Endothelial cell (in vitro differentiated cells): ENCODE data around the gene NBAS. TPM values are rescaled to one million over a fixed set of nuclear protein-coding genes. Genes with fewer than 3 reads are reported as not detected.

Experiments used
- DNase-seq: peaks from one replicate; pipeline ENCODE4 v3.0.0; 2021; ENCODE audit warnings: low spot score
- H3K27ac Mint-ChIP-seq: one replicate; pipeline ENCODE4 v1.8.0; 2021; ENCODE audit warnings: mixed read lengths, inconsistent platforms; ENCODE audit not compliant: unreplicated experiment
- H3K27me3 Mint-ChIP-seq: one replicate; pipeline ENCODE4 v1.8.0; 2021; ENCODE audit warnings: mild to moderate bottlenecking, moderate library complexity, mixed read lengths, inconsistent platforms; ENCODE audit not compliant: unreplicated experiment
- H3K36me3 Mint-ChIP-seq: one replicate; pipeline ENCODE4 v1.8.0; 2021; ENCODE audit warnings: mild to moderate bottlenecking, low read depth, mixed read lengths, inconsistent platforms; ENCODE audit not compliant: unreplicated experiment
- H3K4me1 Mint-ChIP-seq: one replicate; pipeline ENCODE4 v1.8.0; 2021; ENCODE audit warnings: mild to moderate bottlenecking, mixed read lengths, inconsistent platforms; ENCODE audit not compliant: unreplicated experiment
- H3K4me3 Mint-ChIP-seq: one replicate; pipeline ENCODE4 v1.8.0; 2021; ENCODE audit warnings: mild to moderate bottlenecking, mixed read lengths, inconsistent platforms; ENCODE audit not compliant: unreplicated experiment
- H3K9me3 Mint-ChIP-seq: one replicate; pipeline ENCODE4 v1.8.0; 2021; ENCODE audit warnings: mixed read lengths, inconsistent platforms; ENCODE audit not compliant: unreplicated experiment
- total RNA-seq: library from RNA; stranded (reverse); fragmentation: NEBNext Ultra II Directional; extraction: Animal tissue kit (Norgen Biotek cat#: 25700); gene quantifications from one replicate; pipeline ENCODE4 v1.2.1, GENCODE V29; 2021; ENCODE audit not compliant: unreplicated experiment
- TF ChIP-seq, protein P1 (sequence below): fragments of 200-600 bp; sonication (generic); IDR thresholded peaks from one replicate; pipeline ENCODE4 v1.5.0; 2021; ENCODE audit warnings: antibody characterized with exemption; ENCODE audit not compliant: unreplicated experiment

The NBAS gene
- total RNA-seq, 1 donor from 2014 or later, result 52.8 TPM

DNA sequence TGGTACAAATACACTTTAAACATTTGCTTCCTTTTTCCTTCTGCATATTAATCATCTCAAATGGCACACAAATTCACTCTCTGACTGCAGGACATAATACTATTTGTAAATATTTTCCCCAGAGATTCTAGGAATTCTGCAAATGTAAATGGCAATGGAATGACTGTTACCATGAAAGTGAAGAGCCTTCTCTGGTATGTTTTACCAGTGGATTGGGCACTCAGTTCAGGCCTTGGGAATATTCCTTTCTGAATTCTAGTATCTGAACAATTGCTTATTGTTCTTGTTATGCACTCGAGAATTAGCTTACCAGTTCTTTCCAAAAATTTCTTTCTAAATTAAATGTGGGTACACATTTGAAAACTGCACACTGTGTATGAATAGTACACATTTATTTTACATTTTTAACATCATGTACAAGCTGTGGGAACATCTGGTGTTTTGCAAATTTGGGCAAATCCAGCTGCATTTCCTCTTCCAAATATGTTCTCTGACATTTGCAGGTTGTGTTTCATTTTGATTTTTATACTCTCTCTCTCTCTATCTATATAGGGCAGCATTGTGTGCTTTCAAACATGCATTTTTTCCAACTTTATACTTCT lies 289.1 kb downstream of the NBAS start:
- TF ChIP-seq, protein P1, sequence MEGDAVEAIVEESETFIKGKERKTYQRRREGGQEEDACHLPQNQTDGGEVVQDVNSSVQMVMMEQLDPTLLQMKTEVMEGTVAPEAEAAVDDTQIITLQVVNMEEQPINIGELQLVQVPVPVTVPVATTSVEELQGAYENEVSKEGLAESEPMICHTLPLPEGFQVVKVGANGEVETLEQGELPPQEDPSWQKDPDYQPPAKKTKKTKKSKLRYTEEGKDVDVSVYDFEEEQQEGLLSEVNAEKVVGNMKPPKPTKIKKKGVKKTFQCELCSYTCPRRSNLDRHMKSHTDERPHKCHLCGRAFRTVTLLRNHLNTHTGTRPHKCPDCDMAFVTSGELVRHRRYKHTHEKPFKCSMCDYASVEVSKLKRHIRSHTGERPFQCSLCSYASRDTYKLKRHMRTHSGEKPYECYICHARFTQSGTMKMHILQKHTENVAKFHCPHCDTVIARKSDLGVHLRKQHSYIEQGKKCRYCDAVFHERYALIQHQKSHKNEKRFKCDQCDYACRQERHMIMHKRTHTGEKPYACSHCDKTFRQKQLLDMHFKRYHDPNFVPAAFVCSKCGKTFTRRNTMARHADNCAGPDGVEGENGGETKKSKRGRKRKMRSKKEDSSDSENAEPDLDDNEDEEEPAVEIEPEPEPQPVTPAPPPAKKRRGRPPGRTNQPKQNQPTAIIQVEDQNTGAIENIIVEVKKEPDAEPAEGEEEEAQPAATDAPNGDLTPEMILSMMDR, result no peak
- H3K36me3 Mint-ChIP-seq, result peaks cover 5% of the 10 kb centered on the region

DNA sequence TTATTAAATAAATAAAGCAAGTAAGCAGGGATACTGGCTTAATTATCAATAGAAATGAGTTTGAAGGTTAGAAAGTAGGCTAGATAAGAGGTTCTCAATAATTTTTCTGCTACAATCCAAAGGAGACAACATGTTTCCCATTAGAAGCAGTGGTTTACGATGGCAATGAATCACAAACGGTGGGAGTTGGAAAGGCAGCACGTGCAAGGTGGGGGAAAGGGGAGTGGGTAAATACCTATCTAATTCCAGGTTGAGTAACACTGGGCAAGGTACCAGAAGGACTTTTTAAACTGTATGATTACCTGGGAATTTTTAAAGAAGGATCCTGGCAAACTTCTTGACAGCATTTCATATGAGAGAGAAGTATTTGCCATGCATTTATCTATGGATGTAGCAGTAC lies 289.9 kb downstream of the NBAS start:
- Mint-ChIP-seq H3K27ac (no peak overlapping the region), H3K27me3 (no peaks in the 10 kb centered on the region), H3K4me3 (no peak overlapping the region), H3K9me3 (no peaks in the 10 kb centered on the region), H3K36me3 (peaks cover 5% of the 10 kb centered on the region), H3K4me1 (peaks cover 3% of the 10 kb centered on the region)
- no peak for DNase-seq
- TF ChIP-seq, protein P1, result no peak

More for the DNA sequence above, 289.1 kb downstream of the NBAS start:
- no peak overlapping the region for H3K4me3 Mint-ChIP-seq
- H3K4me1 Mint-ChIP-seq, result peaks cover 3% of the 10 kb centered on the region
- H3K27me3 Mint-ChIP-seq, result no peaks in the 10 kb centered on the region
- no peaks in the 10 kb centered on the region for H3K9me3 Mint-ChIP-seq
- no peak for DNase-seq
- no peak overlapping the region for H3K27ac Mint-ChIP-seq

DNA sequence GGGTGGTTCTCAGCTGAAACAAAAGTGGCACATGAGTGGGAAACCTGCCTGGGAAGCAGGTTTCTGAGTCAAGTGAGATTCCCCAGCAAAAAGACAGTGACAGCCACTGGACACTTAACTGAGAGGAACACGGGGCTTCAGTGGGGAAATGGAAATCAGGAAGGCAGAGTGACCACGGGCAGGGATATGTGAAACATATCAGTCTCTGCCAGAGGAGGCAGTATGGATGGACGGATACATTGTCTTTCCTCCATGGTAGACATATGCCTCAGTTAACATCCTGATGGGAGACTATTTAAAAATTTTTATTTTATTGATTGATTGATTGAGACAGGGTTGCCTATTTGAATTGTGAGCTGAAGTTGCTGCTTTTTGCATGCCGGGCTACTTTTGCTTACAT lies 292.1 kb downstream of the NBAS start:
- H3K36me3 Mint-ChIP-seq, result peaks cover under 1% of the 10 kb centered on the region
- H3K9me3 Mint-ChIP-seq, result no peaks in the 10 kb centered on the region
- H3K27me3 Mint-ChIP-seq, result no peaks in the 10 kb centered on the region
- no peak for DNase-seq
- no peak overlapping the region for H3K27ac Mint-ChIP-seq
- peaks cover 3% of the 10 kb centered on the region for H3K4me1 Mint-ChIP-seq
- H3K4me3 Mint-ChIP-seq, result no peak overlapping the region
- TF ChIP-seq, protein P1, result no peak

DNA sequence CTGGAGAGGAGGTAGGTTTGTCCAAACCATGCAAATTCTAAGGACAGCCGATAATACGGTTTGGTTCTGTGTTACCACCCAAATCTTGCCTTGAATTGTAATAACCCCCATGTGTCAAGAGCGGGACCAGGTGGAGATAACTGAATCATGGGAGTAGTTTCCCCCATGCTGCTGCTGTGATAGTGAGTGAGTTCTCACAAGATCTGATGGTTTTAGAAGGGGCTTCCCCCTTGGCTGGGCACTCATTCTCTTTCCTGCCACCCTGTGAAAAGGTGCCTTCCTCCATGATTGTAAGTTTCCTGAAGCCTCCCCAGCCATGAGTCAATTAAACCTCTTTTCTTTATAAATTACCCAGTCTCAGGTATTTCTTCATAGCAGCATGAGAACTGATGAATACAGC lies 295.2 kb downstream of the NBAS start:
- H3K36me3 Mint-ChIP-seq, result no peaks in the 10 kb centered on the region
- TF ChIP-seq, protein P1, result no peak
- no peak overlapping the region for H3K27ac Mint-ChIP-seq
- peaks cover 3% of the 10 kb centered on the region for H3K4me1 Mint-ChIP-seq
- H3K27me3 Mint-ChIP-seq, result no peaks in the 10 kb centered on the region
- H3K9me3 Mint-ChIP-seq, result no peaks in the 10 kb centered on the region
- DNase-seq, result no peak
- H3K4me3 Mint-ChIP-seq, result no peak overlapping the region

DNA sequence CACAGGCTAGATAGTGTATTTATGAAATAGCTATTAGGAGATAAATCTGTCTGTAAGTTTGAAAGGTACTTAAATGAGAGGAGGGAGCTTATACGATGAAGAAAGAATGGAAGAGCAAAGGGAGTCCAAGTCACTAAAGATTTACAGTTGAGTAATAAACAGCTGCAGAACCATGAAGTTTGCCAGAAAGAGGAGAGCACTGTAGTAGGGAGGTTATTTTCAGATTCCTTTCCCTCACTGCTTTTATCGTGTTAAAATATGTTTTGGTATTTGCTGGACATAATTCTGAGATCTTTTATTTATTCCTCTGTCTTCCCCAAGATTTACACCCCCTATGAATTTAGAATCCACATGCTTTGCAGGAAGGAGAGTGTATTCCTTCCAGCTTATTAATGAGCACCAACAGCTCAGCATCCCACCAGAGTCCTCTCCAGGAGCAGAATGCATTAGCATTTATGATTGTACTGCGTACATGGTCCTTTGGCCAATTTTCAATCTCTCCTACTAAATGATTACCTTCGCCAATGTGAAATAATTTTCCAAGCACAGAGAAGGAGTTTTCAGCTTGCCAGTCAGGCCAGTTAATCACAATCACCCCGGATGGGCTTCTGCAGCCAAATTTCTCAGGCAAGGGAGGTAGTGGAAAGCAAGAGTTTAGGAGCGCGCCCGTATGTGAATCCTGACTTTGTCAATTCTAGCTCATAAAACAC lies 297.0 kb downstream of the NBAS start:
- Mint-ChIP-seq H3K36me3 (peaks cover 7% of the 10 kb centered on the region), H3K9me3 (no peaks in the 10 kb centered on the region), H3K27ac (no peak overlapping the region), H3K4me1 (peaks cover 3% of the 10 kb centered on the region), H3K27me3 (no peaks in the 10 kb centered on the region), H3K4me3 (no peak overlapping the region)
- DNase-seq, result no peak
- TF ChIP-seq, protein P1, result no peak
